Subcutaneous adipose tissue (tissue), 4 donors: ENCODE results near the gene LMNTD2. TPM values are rescaled to one million over a fixed set of nuclear protein-coding genes. Genes with fewer than 3 reads are reported as not detected.

Experiments
- CTCF ChIP-seq: fragments of 450-650 bp; IDR thresholded peaks from one replicate; pipeline ENCODE4 v1.5.1; 2016; ENCODE audit warnings: low read depth, mild to moderate bottlenecking, control low read depth, antibody characterized with exemption, moderate library complexity
- total RNA-seq, 4 donors: library from RNA; depleted of rRNA; stranded (reverse); fragments of >200 nt; gene quantifications; one replicate each; pipeline ENCODE4 v1.1.0, GENCODE V29; 2016

LMNTD2 gene
- total RNA-seq, 4 donors from 2014 or later, result 0.65 to 2.4 (median 1.0) TPM

- TF ChIP-seq CTCF, result no peak
Observed at GRCh38 chr11:553083-553987, 7.2 kb downstream of the LMNTD2 start.

GRCh38 chr11:551596-551995 lies 8.9 kb downstream of the LMNTD2 start:
- no peak for TF ChIP-seq CTCF

GRCh38 chr11:551131-551530 lies 9.4 kb downstream of the LMNTD2 start:
- TF ChIP-seq CTCF, result no peak

- no peak for TF ChIP-seq CTCF
Observed at GRCh38 chr11:550746-551085, 9.8 kb downstream of the LMNTD2 start.

GRCh38 chr11:550021-550745 lies 10.4 kb downstream of the LMNTD2 start:
- no peak for TF ChIP-seq CTCF

GRCh38 chr11:548700-549603 lies 11.6 kb downstream of the LMNTD2 start:
- TF ChIP-seq CTCF, result no peak
